K562 (cell line): ENCODE measurements around the gene NKIRAS1. TPM values are rescaled to one million over a fixed set of nuclear protein-coding genes. Genes with fewer than 3 reads are reported as not detected.

Experiments used
- CCNT2 ChIP-seq: IDR thresholded peaks from 2 replicates; pipeline ENCODE4 v1.6.1; 2011; ENCODE audit warnings: borderline replicate concordance, low read depth, mild to moderate bottlenecking, moderate library complexity, mixed read lengths, low read length; ENCODE audit not compliant: insufficient read length; ENCODE audit errors: extremely low read depth
- CREBBP ChIP-seq: IDR thresholded peaks from one replicate; pipeline ENCODE4 v1.6.1; 2012; ENCODE audit warnings: low read depth, mild to moderate bottlenecking, control low read depth, inconsistent platforms, low read length
- CSDE1 ChIP-seq, 2 experiments: fragments of 450-650 bp; IDR thresholded peaks; 2 replicates each; pipeline ENCODE4 v1.6.1; 2016; ENCODE audit warnings: mild to moderate bottlenecking in 1 of 2
- DACH1 ChIP-seq: fragments of 450-650 bp; IDR thresholded peaks from 2 replicates; pipeline ENCODE4 v1.6.1; 2018; ENCODE audit not compliant: partially characterized antibody
- E2F4 ChIP-seq: sonication (generic); formaldehyde crosslinking; IDR thresholded peaks from 2 replicates; pipeline ENCODE4 v1.8.0; 2022; ENCODE audit warnings: mild to moderate bottlenecking, low read depth, missing genetic modification reagents
- ETS1 ChIP-seq: conservative IDR thresholded peaks from 2 replicates; pipeline ENCODE4 v1.6.1; 2011; ENCODE audit warnings: low read depth, mild to moderate bottlenecking, low read length; ENCODE audit not compliant: control insufficient read depth
- HMGXB4 ChIP-seq: sonication (generic); formaldehyde crosslinking; IDR thresholded peaks from 2 replicates; pipeline ENCODE4 v1.8.1; 2023; ENCODE audit warnings: mild to moderate bottlenecking, missing genetic modification reagents
- ILF3 ChIP-seq: fragments of 450-650 bp; IDR thresholded peaks from 2 replicates; pipeline ENCODE4 v1.6.1; 2018; ENCODE audit warnings: antibody characterized with exemption, mild to moderate bottlenecking, moderate library complexity, borderline replicate concordance
- ILK ChIP-seq: fragments of 450-650 bp; IDR thresholded peaks from 2 replicates; pipeline ENCODE4 v1.6.1; 2016; ENCODE audit warnings: missing genetic modification characterization, low read depth, mild to moderate bottlenecking, missing compliant biosample characterization, moderate library complexity, borderline replicate concordance
- KLF10 ChIP-seq: fragments of 250-450 bp; sonication (Bioruptor Pico); IDR thresholded peaks from 2 replicates; pipeline ENCODE4 v1.6.1; 2021; ENCODE audit warnings: matching md5 sums
- L3MBTL2 ChIP-seq: fragments of 450-650 bp; IDR thresholded peaks from 2 replicates; pipeline ENCODE4 v1.6.1; 2016; ENCODE audit warnings: mild to moderate bottlenecking, moderate library complexity
- NFE2L1 ChIP-seq: fragments of 450-650 bp; IDR thresholded peaks from 2 replicates; pipeline ENCODE4 v1.6.1; 2016; ENCODE audit warnings: missing genetic modification characterization, low read depth, mild to moderate bottlenecking, missing compliant biosample characterization, moderate library complexity, borderline replicate concordance
- NONO ChIP-seq, 2 experiments: fragments of 200-400 bp in 1 of 2; fragments of 450-650 bp in 1 of 2; formaldehyde crosslinking in 1 of 2; IDR thresholded peaks; 2 replicates each; pipeline ENCODE4 v1.6.1; 2017; ENCODE audit warnings: low read depth in 2 of 2, mild to moderate bottlenecking in 2 of 2, moderate library complexity in 2 of 2, low read length in 1 of 2
- POLR3A ChIP-seq: IDR thresholded peaks from 2 replicates; pipeline ENCODE4 v1.6.1; 2011; ENCODE audit warnings: borderline replicate concordance, mild to moderate bottlenecking, moderate library complexity; ENCODE audit not compliant: insufficient read length, insufficient read depth; ENCODE audit errors: extremely low read depth
- SMARCC2 ChIP-seq: fragments of 450-650 bp; IDR thresholded peaks from 2 replicates; pipeline ENCODE4 v1.6.1; 2017; ENCODE audit warnings: antibody characterized with exemption, moderate library complexity, mild to moderate bottlenecking, low read depth
- SNRNP70 ChIP-seq: fragments of 200-400 bp; formaldehyde crosslinking; optimal IDR thresholded peaks from 2 replicates; pipeline ENCODE3; 2017; ENCODE audit warnings: low read depth, low read length
- U2AF1 ChIP-seq: fragments of 200-400 bp; formaldehyde crosslinking; optimal IDR thresholded peaks from 2 replicates; pipeline ENCODE3; 2017; ENCODE audit warnings: mild to moderate bottlenecking, low read depth, low read length, moderate library complexity
- U2AF2 ChIP-seq: fragments of 200-400 bp; formaldehyde crosslinking; optimal IDR thresholded peaks from 2 replicates; pipeline ENCODE3; 2017; ENCODE audit warnings: low read depth, mild to moderate bottlenecking, low read length
- XRCC5 ChIP-seq: fragments of 200-400 bp; formaldehyde crosslinking; IDR thresholded peaks from 2 replicates; pipeline ENCODE4 v1.6.1; 2017; ENCODE audit warnings: low read depth, mild to moderate bottlenecking, low read length
- ZNF12 ChIP-seq: sonication (generic); formaldehyde crosslinking; IDR thresholded peaks from 2 replicates; pipeline ENCODE4 v1.4.0; 2020; ENCODE audit warnings: mild to moderate bottlenecking, missing genetic modification reagents
- ZNF217 ChIP-seq: sonication (generic); formaldehyde crosslinking; IDR thresholded peaks from 2 replicates; pipeline ENCODE4 v1.8.0; 2022; ENCODE audit warnings: mild to moderate bottlenecking, missing genetic modification reagents
- ZNF408 ChIP-seq: fragments of 250-450 bp; sonication (Bioruptor Pico); IDR thresholded peaks from 2 replicates; pipeline ENCODE4 v1.4.0; 2020; ENCODE audit warnings: low read depth, mild to moderate bottlenecking, moderate library complexity
- ZNF695 ChIP-seq: fragments of 450-650 bp; formaldehyde crosslinking; IDR thresholded peaks from 2 replicates; pipeline ENCODE4 v1.4.0; 2020; ENCODE audit warnings: mild to moderate bottlenecking, moderate library complexity
- ZNF785 ChIP-seq: fragments of 250-450 bp; sonication (Bioruptor Pico); IDR thresholded peaks from 2 replicates; pipeline ENCODE4 v1.4.0; 2020; ENCODE audit warnings: mild to moderate bottlenecking
- polyA plus RNA-seq, 8 experiments: library from polyadenylated mRNA; depleted of rRNA in 4 of 8; stranded (reverse) in 5 of 8; unstranded in 3 of 8; fragments of >200 nt; fragmentation: Nextera tagmentation in 2 of 8; fragmentation: Illumina TruSeq in 1 of 8; extraction: Ambion mirVana in 2 of 8; extraction: Trizol in 1 of 8; gene quantifications; 2 replicates each; pipeline versions ENCODE4 v1.2.1 to v1.2.3, GENCODE V29; 2011 to 2014; ENCODE audit warnings: inconsistent platforms in 1 of 8, missing spikeins in 1 of 8
- total RNA-seq, 7 experiments: library from RNA; depleted of rRNA in 6 of 7; stranded (reverse); fragments of >200 nt in 6 of 7; fragmentation: Illumina TruSeq in 2 of 7; extraction: Trizol in 2 of 7; gene quantifications; 2 replicates each; pipeline versions ENCODE4 v1.2.1 to v1.2.3, GENCODE V29; 2011 to 2021; ENCODE audit warnings: low replicate concordance in 1 of 7

The NKIRAS1 gene
- total and polyA plus RNA-seq, 9 of the 15 experiments (the other 6 are each of a cell fraction or from before 2014, with no cell fraction given) = 5.1 to 10.3 (median 6.3) TPM

- TF ChIP-seq L3MBTL2 = peak; percentile 64
- TF ChIP-seq NFE2L1 (tag) = no peak
- no peak for TF ChIP-seq ZNF785 (CRISPR knock-in tag)
- TF ChIP-seq U2AF1 = no peak
- no peak for TF ChIP-seq POLR3A
- no peak for TF ChIP-seq ILF3
- TF ChIP-seq ZNF217 (CRISPR knock-in tag) = no peak; the same call in 1 of the 2 replicates
- no peak for TF ChIP-seq KLF10 (CRISPR knock-in tag)
- TF ChIP-seq E2F4 (CRISPR knock-in tag) = peak; percentile 72
- TF ChIP-seq CCNT2 = peak; percentile 82
- TF ChIP-seq ILK (tag) = no peak
- TF ChIP-seq XRCC5 = peak; percentile 85; the same call in 1 of the 2 replicates
- TF ChIP-seq ZNF12 (CRISPR knock-in tag) = peak; percentile 31; the same call in 1 of the 2 replicates
- TF ChIP-seq HMGXB4 (CRISPR knock-in tag) = no peak; the same call in 1 of the 2 replicates
- TF ChIP-seq ZNF695 (CRISPR knock-in tag) = peak; percentile 70; the same call in 1 of the 2 replicates
- TF ChIP-seq U2AF2 = no peak
- no peak; the same call in 1 of the 2 replicates for TF ChIP-seq SMARCC2
- TF ChIP-seq CREBBP = no peak
- no peak for TF ChIP-seq ZNF408 (CRISPR knock-in tag)
- TF ChIP-seq CSDE1 (IDR thresholded peaks at IDR 0.05) = peak in 1 of 2 experiments; percentile 81; a peak in 1 of 4 replicates
- TF ChIP-seq ETS1 = peak; percentile 95; the same call in 1 of the 2 replicates
- peak in 1 of 2 experiments; percentile 61; a peak in 2 of 4 replicates for TF ChIP-seq NONO (IDR thresholded peaks at IDR 0.05; ENCODE audit: low read depth in 2 of 2, low read length in 1 of 2)
- no peak for TF ChIP-seq DACH1
- no peak for TF ChIP-seq SNRNP70
Observed at GRCh38 chr3:23916886-23917678, at the start of gene NKIRAS1, which contains the start of gene RPL15 (continued).
